H1 (cell line): ENCODE data around the gene TBPL2. TPM values are rescaled to one million over a fixed set of nuclear protein-coding genes. Genes with fewer than 3 reads are reported as not detected.

ENCODE experiments used
- CTCF ChIA-PET: fragments of 300-600 bp; sonication (Branson Sonifier 250); formaldehyde crosslinking; loops from one replicate; lab custom pipeline; 2021; ENCODE audit not compliant: partially characterized antibody; lab: Charles Lee
- POLR2A ChIA-PET: fragments of 300-600 bp; sonication (Branson Sonifier 250); formaldehyde crosslinking; loops from one replicate; lab custom pipeline; 2021; ENCODE audit warnings: inconsistent platforms; ENCODE audit not compliant: partially characterized antibody; lab: Charles Lee
- DNase-seq, 2 experiments: peaks; one replicate each; pipeline versions ENCODE4 v3.0.0 to v3.0.0-alpha.2; 2010 to 2022; ENCODE audit warnings: low spot score in 2 of 2, low read depth in 1 of 2, mixed read lengths in 1 of 2
- FAIRE-seq: peaks from 2 replicates; lab custom pipeline; 2011; peaks lifted over from hg19 to GRCh38; lab: Jason Lieb, UNC
- H2AFZ ChIP-seq: 2 replicates; pipeline ENCODE4 v1.8.1; 2012; ENCODE audit warnings: low read length, inconsistent platforms
- H2AK5ac ChIP-seq: 2 replicates; pipeline ENCODE4 v1.6.1; 2013; ENCODE audit warnings: low read depth, low read length
- H2BK120ac ChIP-seq: replicated peaks from 2 replicates; pipeline ENCODE3; 2013; ENCODE audit warnings: low read depth, low read length, inconsistent platforms
- H2BK12ac ChIP-seq: 2 replicates; pipeline ENCODE4 v1.6.1; 2013; ENCODE audit warnings: low read depth, low read length
- H2BK15ac ChIP-seq: 2 replicates; pipeline ENCODE4 v1.6.1; 2013; ENCODE audit warnings: low read length
- H2BK20ac ChIP-seq: 2 replicates; pipeline ENCODE4 v1.6.1; 2013; ENCODE audit warnings: low read length
- H2BK5ac ChIP-seq: 2 replicates; pipeline ENCODE4 v1.6.1; 2013; ENCODE audit warnings: low read depth, low read length
- H3K14ac ChIP-seq: 2 replicates; pipeline ENCODE4 v1.6.1; 2013; ENCODE audit warnings: inconsistent platforms; ENCODE audit not compliant: insufficient read length
- H3K18ac ChIP-seq: 2 replicates; pipeline ENCODE4 v1.6.1; 2013; ENCODE audit warnings: low read length; ENCODE audit errors: extremely low read depth
- H3K23ac ChIP-seq: 2 replicates; pipeline ENCODE4 v1.6.1; 2013; ENCODE audit warnings: inconsistent platforms; ENCODE audit not compliant: insufficient read length
- H3K23me2 ChIP-seq: 2 replicates; pipeline ENCODE4 v1.6.1; 2013; ENCODE audit warnings: low read depth, low read length
- H3K27ac ChIP-seq: 2 replicates; pipeline ENCODE4 v1.6.1; 2011; ENCODE audit warnings: low read depth, low read length, inconsistent platforms
- H3K27me3 ChIP-seq, 4 experiments: replicated peaks in 1 of 4; 1 replicate in 1 of 4; 2 replicates in 3 of 4; pipeline versions ENCODE4 v1.6.1 to v1.8.1; 2011 to 2013; ENCODE audit warnings: low read length in 3 of 4, mild to moderate bottlenecking in 3 of 4, inconsistent platforms in 2 of 4, mixed read lengths in 2 of 4, moderate library complexity in 1 of 4; ENCODE audit not compliant: control insufficient read depth in 3 of 4, insufficient read depth in 3 of 4; ENCODE audit errors: extremely low read depth in 1 of 4
- H3K36me3 ChIP-seq, 4 experiments: 2 replicates each; pipeline versions ENCODE4 v1.6.1 to v1.8.1; 2011 to 2013; ENCODE audit warnings: mild to moderate bottlenecking in 4 of 4, low read length in 3 of 4, moderate library complexity in 2 of 4, control low read depth in 1 of 4, inconsistent platforms in 1 of 4; ENCODE audit not compliant: insufficient read depth in 4 of 4, control insufficient read depth in 2 of 4
- H3K4ac ChIP-seq: replicated peaks from 2 replicates; pipeline ENCODE3; 2013; ENCODE audit warnings: low read length, low read depth, mixed read lengths, inconsistent platforms; ENCODE audit not compliant: insufficient read length
- H3K4me1 ChIP-seq, 4 experiments: replicated peaks in 1 of 4; 1 replicate in 1 of 4; 2 replicates in 3 of 4; pipeline versions ENCODE4 v1.6.1 to v1.8.1; 2011 to 2013; ENCODE audit warnings: low read length in 3 of 4, inconsistent platforms in 2 of 4, mixed read lengths in 1 of 4; ENCODE audit not compliant: insufficient read depth in 4 of 4, control insufficient read depth in 3 of 4
- H3K4me2 ChIP-seq, 2 experiments: 2 replicates each; pipeline versions ENCODE4 v1.6.1 to v1.8.1; 2011 to 2013; ENCODE audit warnings: low read depth in 2 of 2, low read length in 2 of 2, control low read depth in 1 of 2, inconsistent platforms in 1 of 2, mild to moderate bottlenecking in 1 of 2; ENCODE audit not compliant: insufficient read depth in 1 of 2
- H3K4me3 ChIP-seq, 4 experiments: fragments of 200-600, 300-600 bp in 1 of 4; sonication (generic), shearing (Covaris generic), sonication (Bioruptor Twin) in 1 of 4; 2 replicates each; pipeline versions ENCODE4 v1.5.1 to v1.8.1; 2011 to 2016; ENCODE audit warnings: low read length in 4 of 4, low read depth in 3 of 4, control low read depth in 2 of 4, inconsistent platforms in 2 of 4, mild to moderate bottlenecking in 2 of 4, mixed read lengths in 1 of 4, moderate library complexity in 1 of 4; ENCODE audit not compliant: insufficient read depth in 2 of 4; ENCODE audit errors: extremely low read depth in 1 of 4
- H3K56ac ChIP-seq: replicated peaks from 2 replicates; pipeline ENCODE3; 2013; ENCODE audit warnings: low read depth, mild to moderate bottlenecking, mixed read lengths, low read length, inconsistent platforms; ENCODE audit not compliant: insufficient read length
- H3K79me1 ChIP-seq: 2 replicates; pipeline ENCODE4 v1.6.1; 2013; ENCODE audit warnings: low read depth, low read length, control low read depth
- H3K79me2 ChIP-seq, 2 experiments: 2 replicates each; pipeline versions ENCODE4 v1.6.1 to v1.8.1; 2012 to 2013; ENCODE audit warnings: low read length in 2 of 2, mild to moderate bottlenecking in 2 of 2, inconsistent platforms in 1 of 2; ENCODE audit not compliant: insufficient read depth in 2 of 2, control insufficient read depth in 1 of 2
- H3K9ac ChIP-seq, 4 experiments: replicated peaks in 1 of 4; 1 replicate in 1 of 4; 2 replicates in 3 of 4; pipeline versions ENCODE4 v1.6.1 to v1.8.1; 2011 to 2013; ENCODE audit warnings: low read depth in 3 of 4, low read length in 3 of 4, control low read depth in 2 of 4, mild to moderate bottlenecking in 2 of 4, moderate library complexity in 2 of 4, inconsistent platforms in 1 of 4; ENCODE audit errors: extremely low read depth in 1 of 4
- H3K9me3 ChIP-seq, 2 experiments: 2 replicates each; pipeline versions ENCODE4 v1.6.1 to v1.8.1; 2012 to 2013; ENCODE audit warnings: mild to moderate bottlenecking in 2 of 2, moderate library complexity in 2 of 2, control low read depth in 1 of 2, inconsistent platforms in 1 of 2, low read depth in 1 of 2, low read length in 1 of 2, mixed read lengths in 1 of 2; ENCODE audit not compliant: insufficient read depth in 2 of 2
- H4K20me1 ChIP-seq, 2 experiments: replicated peaks in 1 of 2; 2 replicates each; pipeline versions ENCODE3 to v1.8.1; 2011 to 2013; ENCODE audit warnings: inconsistent platforms in 2 of 2, low read length in 2 of 2, mild to moderate bottlenecking in 1 of 2; ENCODE audit not compliant: insufficient read depth in 2 of 2, control insufficient read depth in 1 of 2
- H4K5ac ChIP-seq: 2 replicates; pipeline ENCODE4 v1.6.1; 2013; ENCODE audit warnings: low read length, low read depth, mixed read lengths, inconsistent platforms; ENCODE audit not compliant: insufficient read length
- H4K8ac ChIP-seq: 2 replicates; pipeline ENCODE4 v1.8.0; 2013; ENCODE audit warnings: mild to moderate bottlenecking, moderate library complexity, low read length, inconsistent platforms; ENCODE audit not compliant: insufficient read depth; ENCODE audit errors: extremely low read depth
- H4K91ac ChIP-seq: replicated peaks from 2 replicates; pipeline ENCODE3; 2013; ENCODE audit warnings: low read length, mixed read lengths, inconsistent platforms; ENCODE audit not compliant: insufficient read length
- CHD2 ChIP-seq: IDR thresholded peaks from 2 replicates; pipeline ENCODE4 v1.6.1; 2012; ENCODE audit warnings: low read length, improper control_type of control experiment
- FOSL1 ChIP-seq: IDR thresholded peaks from 2 replicates; pipeline ENCODE4 v1.6.1; 2011; ENCODE audit warnings: mild to moderate bottlenecking, low read depth, low read length, moderate library complexity; ENCODE audit not compliant: insufficient read depth
- SRF ChIP-seq: IDR thresholded peaks from 2 replicates; pipeline ENCODE4 v1.6.1; 2011; ENCODE audit warnings: mild to moderate bottlenecking, low read depth, low read length, moderate library complexity
- WGBS, 2 experiments: shearing (Covaris generic) in 1 of 2; methylation state at CpG; one replicate each; pipeline versions ENCODE4 v1.1.6 to v1.1.7; 2013 to 2015; ENCODE audit warnings: low lambda C conversion rate in 2 of 2, mixed read lengths in 2 of 2, inconsistent platforms in 1 of 2, low coverage in 1 of 2, missing lambda C conversion rate in 1 of 2; ENCODE audit not compliant: insufficient replicate concordance in 2 of 2, insufficient coverage in 1 of 2, insufficient read length in 1 of 2; ENCODE audit errors: extremely low coverage in 1 of 2, missing lambda C conversion rate in 1 of 2; 5-methylcytosine and 5-hydroxymethylcytosine counted together
- polyA plus RNA-seq, 7 experiments: library from polyadenylated mRNA; depleted of rRNA in 3 of 7; stranded (reverse) in 5 of 7; unstranded in 2 of 7; fragments of >200 nt in 5 of 7; fragments of 200-250 nt in 2 of 7; gene quantifications; 1 replicate in 5 of 7; 2 replicates in 1 of 7; 4 replicates in 1 of 7; pipeline versions ENCODE4 v1.2.1 to v1.2.3, GENCODE V29; 2011 to 2013; ENCODE audit warnings: missing spikeins in 2 of 7, mixed read lengths in 2 of 7
- total RNA-seq: library from RNA; stranded (reverse); fragmentation: NEBNext Ultra II Directional; extraction: Animal tissue kit (Norgen Biotek cat#: 25700); gene quantifications from 2 replicates; pipeline ENCODE4 v1.2.1, GENCODE V29; 2021

Gene TBPL2
- total and polyA plus RNA-seq, 2 of the 8 experiments (the other 6 are each of a cell fraction or from before 2014, with no cell fraction given), result 0.03 TPM; not detected in 1

DNA sequence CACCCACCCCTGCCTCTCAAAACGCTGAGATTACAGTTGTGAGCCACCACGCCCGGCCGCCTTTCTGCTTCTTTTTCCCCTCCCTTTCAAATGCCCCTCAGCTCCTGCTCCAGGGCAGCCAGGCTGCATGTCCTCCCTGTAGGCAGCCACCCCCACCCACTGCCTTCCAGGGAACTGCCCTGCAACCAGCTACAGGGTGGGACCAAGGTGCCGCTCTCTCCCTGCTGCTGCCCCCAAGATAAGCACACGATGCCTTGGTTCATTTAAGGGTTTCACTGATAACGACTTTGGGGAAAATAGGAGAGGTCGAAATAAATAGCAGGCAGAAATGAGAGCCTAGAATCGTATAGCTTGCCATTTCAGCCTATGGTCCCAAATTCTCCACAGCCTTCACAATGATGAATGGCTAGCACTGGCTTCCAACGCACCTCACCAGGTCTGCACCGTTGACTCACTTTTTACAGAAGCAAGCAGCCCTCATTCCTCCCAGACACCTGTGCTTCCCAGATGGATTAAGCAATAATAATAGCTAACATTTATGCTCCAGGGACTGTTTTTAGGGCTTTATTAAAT lies 69.4 kb downstream of the TBPL2 start:
- no peak overlapping the region for H3K4me3 ChIP-seq
- no peak overlapping the region for H2BK5ac ChIP-seq
- H3K79me1 ChIP-seq, result no peaks in the 10 kb centered on the region
- no peak overlapping the region for H2BK15ac ChIP-seq
- H3K79me2 ChIP-seq, result no peaks in the 10 kb centered on the region
- H3K9me3 ChIP-seq, result no peaks in the 10 kb centered on the region
- no peak for DNase-seq
- H3K27ac ChIP-seq, result no peak overlapping the region
- H3K9ac ChIP-seq, result no peak overlapping the region
- no peak overlapping the region for H3K14ac ChIP-seq
- ChIA-PET CTCF (interaction anchor here (0.8 to 2.5 kb wide), 4 partner anchors 15 to 125 kb away, joined by 3 to 8 read pairs (median 5); no protein-coding TSS in a partner anchor), POLR2A (no interaction called here)
- H3K4me2 ChIP-seq, result no peak overlapping the region
- no peak overlapping the region for H2BK20ac ChIP-seq
- no peak overlapping the region for H3K4ac ChIP-seq
- no peak overlapping the region for H3K23ac ChIP-seq
- H2BK120ac ChIP-seq, result no peak overlapping the region
- H4K20me1 ChIP-seq, result no peaks in the 10 kb centered on the region
- H3K27me3 ChIP-seq, result no peaks in the 10 kb centered on the region
- no peak overlapping the region for H2AK5ac ChIP-seq
- no peak overlapping the region for H3K18ac ChIP-seq
- H3K23me2 ChIP-seq, result no peaks in the 10 kb centered on the region
- H3K36me3 ChIP-seq, result peaks cover 0 to 15% (median 6%) of the 10 kb centered on the region in 4 experiments; a peak in 7 of 8 replicates
- no peaks in the 10 kb centered on the region for H3K4me1 ChIP-seq
- no peak overlapping the region for H2BK12ac ChIP-seq
- no peak overlapping the region for H4K8ac ChIP-seq
- H3K56ac ChIP-seq, result no peak overlapping the region
- no peak for FAIRE-seq
- H4K5ac ChIP-seq, result no peak overlapping the region
- H4K91ac ChIP-seq, result no peak overlapping the region
- H2AFZ ChIP-seq, result no peak overlapping the region
- WGBS, 2 experiments, result 83% methylated on average over 11 of the region's 11 CpGs; no CpG with 5 or more reads in 1 of the 2 experiments
- TF ChIP-seq CHD2 (no peak), SRF (no peak), FOSL1 (no peak)
